H1 (cell line): ENCODE measurements around the gene MRPS27. TPM values are rescaled to one million over a fixed set of nuclear protein-coding genes. Genes with fewer than 3 reads are reported as not detected.

Experiments used
- CTCF ChIA-PET: fragments of 300-600 bp; sonication (Branson Sonifier 250); formaldehyde crosslinking; loops from one replicate; lab custom pipeline; 2021; ENCODE audit not compliant: partially characterized antibody; lab: Charles Lee
- POLR2A ChIA-PET: fragments of 300-600 bp; sonication (Branson Sonifier 250); formaldehyde crosslinking; loops from one replicate; lab custom pipeline; 2021; ENCODE audit warnings: inconsistent platforms; ENCODE audit not compliant: partially characterized antibody; lab: Charles Lee
- DNase-seq, 2 experiments: peaks; one replicate each; pipeline versions ENCODE4 v3.0.0 to v3.0.0-alpha.2; 2010 to 2022; ENCODE audit warnings: low spot score in 2 of 2, low read depth in 1 of 2, mixed read lengths in 1 of 2
- FAIRE-seq: peaks from 2 replicates; lab custom pipeline; 2011; peaks lifted over from hg19 to GRCh38; lab: Jason Lieb, UNC
- H2AFZ ChIP-seq: 2 replicates; pipeline ENCODE4 v1.8.1; 2012; ENCODE audit warnings: low read length, inconsistent platforms
- H2AK5ac ChIP-seq: 2 replicates; pipeline ENCODE4 v1.6.1; 2013; ENCODE audit warnings: low read depth, low read length
- H2BK120ac ChIP-seq: replicated peaks from 2 replicates; pipeline ENCODE3; 2013; ENCODE audit warnings: low read depth, low read length, inconsistent platforms
- H2BK12ac ChIP-seq: 2 replicates; pipeline ENCODE4 v1.6.1; 2013; ENCODE audit warnings: low read depth, low read length
- H2BK15ac ChIP-seq: 2 replicates; pipeline ENCODE4 v1.6.1; 2013; ENCODE audit warnings: low read length
- H2BK20ac ChIP-seq: 2 replicates; pipeline ENCODE4 v1.6.1; 2013; ENCODE audit warnings: low read length
- H2BK5ac ChIP-seq: 2 replicates; pipeline ENCODE4 v1.6.1; 2013; ENCODE audit warnings: low read depth, low read length
- H3K14ac ChIP-seq: 2 replicates; pipeline ENCODE4 v1.6.1; 2013; ENCODE audit warnings: inconsistent platforms; ENCODE audit not compliant: insufficient read length
- H3K18ac ChIP-seq: 2 replicates; pipeline ENCODE4 v1.6.1; 2013; ENCODE audit warnings: low read length; ENCODE audit errors: extremely low read depth
- H3K23ac ChIP-seq: 2 replicates; pipeline ENCODE4 v1.6.1; 2013; ENCODE audit warnings: inconsistent platforms; ENCODE audit not compliant: insufficient read length
- H3K23me2 ChIP-seq: 2 replicates; pipeline ENCODE4 v1.6.1; 2013; ENCODE audit warnings: low read depth, low read length
- H3K27ac ChIP-seq: 2 replicates; pipeline ENCODE4 v1.6.1; 2011; ENCODE audit warnings: low read depth, low read length, inconsistent platforms
- H3K27me3 ChIP-seq, 4 experiments: replicated peaks in 1 of 4; 1 replicate in 1 of 4; 2 replicates in 3 of 4; pipeline versions ENCODE4 v1.6.1 to v1.8.1; 2011 to 2013; ENCODE audit warnings: low read length in 3 of 4, mild to moderate bottlenecking in 3 of 4, inconsistent platforms in 2 of 4, mixed read lengths in 2 of 4, moderate library complexity in 1 of 4; ENCODE audit not compliant: control insufficient read depth in 3 of 4, insufficient read depth in 3 of 4; ENCODE audit errors: extremely low read depth in 1 of 4
- H3K36me3 ChIP-seq, 4 experiments: 2 replicates each; pipeline versions ENCODE4 v1.6.1 to v1.8.1; 2011 to 2013; ENCODE audit warnings: mild to moderate bottlenecking in 4 of 4, low read length in 3 of 4, moderate library complexity in 2 of 4, control low read depth in 1 of 4, inconsistent platforms in 1 of 4; ENCODE audit not compliant: insufficient read depth in 4 of 4, control insufficient read depth in 2 of 4
- H3K4ac ChIP-seq: replicated peaks from 2 replicates; pipeline ENCODE3; 2013; ENCODE audit warnings: low read length, low read depth, mixed read lengths, inconsistent platforms; ENCODE audit not compliant: insufficient read length
- H3K4me1 ChIP-seq, 4 experiments: replicated peaks in 1 of 4; 1 replicate in 1 of 4; 2 replicates in 3 of 4; pipeline versions ENCODE4 v1.6.1 to v1.8.1; 2011 to 2013; ENCODE audit warnings: low read length in 3 of 4, inconsistent platforms in 2 of 4, mixed read lengths in 1 of 4; ENCODE audit not compliant: insufficient read depth in 4 of 4, control insufficient read depth in 3 of 4
- H3K4me2 ChIP-seq, 2 experiments: 2 replicates each; pipeline versions ENCODE4 v1.6.1 to v1.8.1; 2011 to 2013; ENCODE audit warnings: low read depth in 2 of 2, low read length in 2 of 2, control low read depth in 1 of 2, inconsistent platforms in 1 of 2, mild to moderate bottlenecking in 1 of 2; ENCODE audit not compliant: insufficient read depth in 1 of 2
- H3K4me3 ChIP-seq, 4 experiments: fragments of 200-600, 300-600 bp in 1 of 4; sonication (generic), shearing (Covaris generic), sonication (Bioruptor Twin) in 1 of 4; 2 replicates each; pipeline versions ENCODE4 v1.5.1 to v1.8.1; 2011 to 2016; ENCODE audit warnings: low read length in 4 of 4, low read depth in 3 of 4, control low read depth in 2 of 4, inconsistent platforms in 2 of 4, mild to moderate bottlenecking in 2 of 4, mixed read lengths in 1 of 4, moderate library complexity in 1 of 4; ENCODE audit not compliant: insufficient read depth in 2 of 4; ENCODE audit errors: extremely low read depth in 1 of 4
- H3K56ac ChIP-seq: replicated peaks from 2 replicates; pipeline ENCODE3; 2013; ENCODE audit warnings: low read depth, mild to moderate bottlenecking, mixed read lengths, low read length, inconsistent platforms; ENCODE audit not compliant: insufficient read length
- H3K79me1 ChIP-seq: 2 replicates; pipeline ENCODE4 v1.6.1; 2013; ENCODE audit warnings: low read depth, low read length, control low read depth
- H3K79me2 ChIP-seq, 2 experiments: 2 replicates each; pipeline versions ENCODE4 v1.6.1 to v1.8.1; 2012 to 2013; ENCODE audit warnings: low read length in 2 of 2, mild to moderate bottlenecking in 2 of 2, inconsistent platforms in 1 of 2; ENCODE audit not compliant: insufficient read depth in 2 of 2, control insufficient read depth in 1 of 2
- H3K9ac ChIP-seq, 4 experiments: replicated peaks in 1 of 4; 1 replicate in 1 of 4; 2 replicates in 3 of 4; pipeline versions ENCODE4 v1.6.1 to v1.8.1; 2011 to 2013; ENCODE audit warnings: low read depth in 3 of 4, low read length in 3 of 4, control low read depth in 2 of 4, mild to moderate bottlenecking in 2 of 4, moderate library complexity in 2 of 4, inconsistent platforms in 1 of 4; ENCODE audit errors: extremely low read depth in 1 of 4
- H3K9me3 ChIP-seq, 2 experiments: 2 replicates each; pipeline versions ENCODE4 v1.6.1 to v1.8.1; 2012 to 2013; ENCODE audit warnings: mild to moderate bottlenecking in 2 of 2, moderate library complexity in 2 of 2, control low read depth in 1 of 2, inconsistent platforms in 1 of 2, low read depth in 1 of 2, low read length in 1 of 2, mixed read lengths in 1 of 2; ENCODE audit not compliant: insufficient read depth in 2 of 2
- H4K20me1 ChIP-seq, 2 experiments: replicated peaks in 1 of 2; 2 replicates each; pipeline versions ENCODE3 to v1.8.1; 2011 to 2013; ENCODE audit warnings: inconsistent platforms in 2 of 2, low read length in 2 of 2, mild to moderate bottlenecking in 1 of 2; ENCODE audit not compliant: insufficient read depth in 2 of 2, control insufficient read depth in 1 of 2
- H4K5ac ChIP-seq: 2 replicates; pipeline ENCODE4 v1.6.1; 2013; ENCODE audit warnings: low read length, low read depth, mixed read lengths, inconsistent platforms; ENCODE audit not compliant: insufficient read length
- H4K8ac ChIP-seq: 2 replicates; pipeline ENCODE4 v1.8.0; 2013; ENCODE audit warnings: mild to moderate bottlenecking, moderate library complexity, low read length, inconsistent platforms; ENCODE audit not compliant: insufficient read depth; ENCODE audit errors: extremely low read depth
- H4K91ac ChIP-seq: replicated peaks from 2 replicates; pipeline ENCODE3; 2013; ENCODE audit warnings: low read length, mixed read lengths, inconsistent platforms; ENCODE audit not compliant: insufficient read length
- CEBPB ChIP-seq: IDR thresholded peaks from 2 replicates; pipeline ENCODE4 v1.6.1; 2012; ENCODE audit warnings: low read depth, low read length
- EZH2 ChIP-seq: fragments of 200-600 bp; sonication (generic); IDR thresholded peaks from 2 replicates; pipeline ENCODE4 v1.7.1; 2012; ENCODE audit warnings: low read depth, mild to moderate bottlenecking, moderate library complexity, low read length, inconsistent platforms; ENCODE audit not compliant: severe bottlenecking
- YY1 ChIP-seq: IDR thresholded peaks from 2 replicates; pipeline ENCODE4 v1.6.1; 2011; ENCODE audit warnings: low read depth, mild to moderate bottlenecking, low read length
- WGBS, 2 experiments: shearing (Covaris generic) in 1 of 2; methylation state at CpG; one replicate each; pipeline versions ENCODE4 v1.1.6 to v1.1.7; 2013 to 2015; ENCODE audit warnings: low lambda C conversion rate in 2 of 2, mixed read lengths in 2 of 2, inconsistent platforms in 1 of 2, low coverage in 1 of 2, missing lambda C conversion rate in 1 of 2; ENCODE audit not compliant: insufficient replicate concordance in 2 of 2, insufficient coverage in 1 of 2, insufficient read length in 1 of 2; ENCODE audit errors: extremely low coverage in 1 of 2, missing lambda C conversion rate in 1 of 2; 5-methylcytosine and 5-hydroxymethylcytosine counted together
- polyA plus RNA-seq, 7 experiments: library from polyadenylated mRNA; depleted of rRNA in 3 of 7; stranded (reverse) in 5 of 7; unstranded in 2 of 7; fragments of >200 nt in 5 of 7; fragments of 200-250 nt in 2 of 7; gene quantifications; 1 replicate in 5 of 7; 2 replicates in 1 of 7; 4 replicates in 1 of 7; pipeline versions ENCODE4 v1.2.1 to v1.2.3, GENCODE V29; 2011 to 2013; ENCODE audit warnings: missing spikeins in 2 of 7, mixed read lengths in 2 of 7
- total RNA-seq: library from RNA; stranded (reverse); fragmentation: NEBNext Ultra II Directional; extraction: Animal tissue kit (Norgen Biotek cat#: 25700); gene quantifications from 2 replicates; pipeline ENCODE4 v1.2.1, GENCODE V29; 2021

MRPS27 gene
- total and polyA plus RNA-seq, 2 of the 8 experiments (the other 6 are each of a cell fraction or from before 2014, with no cell fraction given) = 93.2 to 102 TPM

DNA sequence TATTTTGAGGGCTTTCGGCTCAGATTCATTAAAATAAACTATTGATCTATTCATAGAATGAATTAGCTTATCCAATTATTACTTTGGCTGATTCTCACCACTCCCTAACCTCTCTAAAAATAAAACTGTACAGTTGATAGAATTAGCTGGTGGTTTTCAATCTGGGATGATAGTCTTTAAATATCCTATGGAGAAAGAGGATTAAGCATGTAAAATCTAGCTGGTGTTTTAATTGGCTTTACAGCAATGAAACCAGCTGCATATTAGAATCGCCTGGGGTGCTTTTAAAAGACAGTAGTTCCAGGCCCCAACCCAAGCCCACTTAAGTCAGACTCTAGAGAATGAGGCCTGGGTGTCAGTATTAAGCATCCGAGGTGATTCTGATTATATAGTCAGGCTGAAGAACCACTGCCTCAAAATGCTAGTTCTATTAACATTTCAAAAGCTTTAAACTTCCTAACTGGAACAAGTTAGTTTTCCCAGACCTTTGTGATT is 117.7 kb downstream of the MRPS27 start:
- Histone ChIP-seq H3K9ac (no peak overlapping the region), H2BK120ac (no peak overlapping the region), H3K4me1 (peaks cover 0 to 2% (median 0%) of the 10 kb centered on the region in 4 experiments; a peak in 1 of 7 replicates), H3K79me2 (no peaks in the 10 kb centered on the region), H4K8ac (no peak overlapping the region), H3K23ac (no peak overlapping the region), H2BK15ac (no peak overlapping the region), H2AK5ac (no peak overlapping the region), H4K91ac (no peak overlapping the region), H3K4ac (no peak overlapping the region), H3K14ac (no peak overlapping the region), H3K27ac (no peak overlapping the region), H3K9me3 (no peaks in the 10 kb centered on the region), H4K5ac (no peak overlapping the region), H3K4me3 (no peak overlapping the region), H3K36me3 (peaks cover 18 to 77% (median 48%) of the 10 kb centered on the region in 4 experiments), H2BK20ac (no peak overlapping the region), H3K23me2 (no peaks in the 10 kb centered on the region), H4K20me1 (peaks cover 0 to 2% of the 10 kb centered on the region in 2 experiments), H3K79me1 (no peaks in the 10 kb centered on the region), H3K4me2 (no peak overlapping the region), H3K56ac (no peak overlapping the region), H2BK5ac (no peak overlapping the region), H2BK12ac (no peak overlapping the region), H3K18ac (no peak overlapping the region), H3K27me3 (no peaks in the 10 kb centered on the region), H2AFZ (no peak overlapping the region)
- ChIA-PET POLR2A (no interaction called here), CTCF (interaction anchor here (0.5 kb wide), 1 partner anchor 377 kb away, joined by 3 read pairs; no protein-coding TSS in a partner anchor)
- 83% methylated on average over 3 of the region's 3 CpGs; no CpG with 5 or more reads in 1 of the 2 experiments for WGBS, 2 experiments
- FAIRE-seq (no peak), DNase-seq (no peak)
- no peak for TF ChIP-seq EZH2
- no peak for TF ChIP-seq YY1
- no peak for TF ChIP-seq CEBPB
